ENCODE measurements around the gene VSNL1.

Gene VSNL1

GRCh38 chr2:17646081-17646554 lies 105.6 kb downstream of the VSNL1 start:
- peak; percentile 85 for DNase-seq (ENCODE audit: low read depth)

- DNase-seq (ENCODE audit: low read depth) = no peak
Measured at GRCh38 chr2:17646838-17647701, 106.6 kb downstream of the VSNL1 start.

- no peak for DNase-seq (ENCODE audit: low read depth)
Measured at GRCh38 chr2:17648581-17648980, 108.1 kb downstream of the VSNL1 start.

GRCh38 chr2:17649026-17649425 lies 108.5 kb downstream of the VSNL1 start:
- DNase-seq (ENCODE audit: low read depth) = no peak

- DNase-seq (ENCODE audit: low read depth) = no peak
Measured at GRCh38 chr2:17652681-17653394, 112.3 kb downstream of the VSNL1 start.

GRCh38 chr2:17657759-17658158 lies 117.3 kb downstream of the VSNL1 start:
- no peak for DNase-seq (ENCODE audit: low read depth)

GRCh38 chr2:17658251-17658843 lies 117.9 kb downstream of the VSNL1 start:
- DNase-seq (ENCODE audit: low read depth) = peak; percentile 79

- DNase-seq (ENCODE audit: low read depth) = no peak
Measured at GRCh38 chr2:17660219-17660618, 119.7 kb downstream of the VSNL1 start.

- DNase-seq (ENCODE audit: low read depth) = no peak
Measured at GRCh38 chr2:17661460-17661859, 121.0 kb downstream of the VSNL1 start.

- DNase-seq (ENCODE audit: low read depth) = no peak
Measured at GRCh38 chr2:17662723-17663122, 122.2 kb downstream of the VSNL1 start.

GRCh38 chr2:17664534-17664933 lies 124.0 kb downstream of the VSNL1 start:
- no peak for DNase-seq (ENCODE audit: low read depth)

- DNase-seq (ENCODE audit: low read depth) = peak; percentile 46
Measured at GRCh38 chr2:17667898-17668297, 127.4 kb downstream of the VSNL1 start.

GRCh38 chr2:17672583-17673317 lies 132.3 kb downstream of the VSNL1 start:
- DNase-seq (ENCODE audit: low read depth) = peak; percentile 62

- no peak for DNase-seq (ENCODE audit: low read depth)
Measured at GRCh38 chr2:17674817-17675216, 134.3 kb downstream of the VSNL1 start.

- no peak for DNase-seq (ENCODE audit: low read depth)
Measured at GRCh38 chr2:17680119-17680518, 139.6 kb downstream of the VSNL1 start.

- DNase-seq (ENCODE audit: low read depth) = no peak
Measured at GRCh38 chr2:17682098-17682857, 141.8 kb downstream of the VSNL1 start.

- no peak for DNase-seq (ENCODE audit: low read depth)
Measured at GRCh38 chr2:17683981-17684380, 143.5 kb downstream of the VSNL1 start.

GRCh38 chr2:17688600-17688999 lies 148.1 kb downstream of the VSNL1 start:
- no peak for DNase-seq (ENCODE audit: low read depth)

GRCh38 chr2:17689010-17689409 lies 148.5 kb downstream of the VSNL1 start:
- no peak for DNase-seq (ENCODE audit: low read depth)

GRCh38 chr2:17690776-17691175 lies 150.3 kb downstream of the VSNL1 start:
- no peak for DNase-seq (ENCODE audit: low read depth)

Data from EH (cell line).